Body of pancreas (tissue), 4 donors: ENCODE measurements around the gene ATP10A. TPM values are rescaled to one million over a fixed set of nuclear protein-coding genes. Genes with fewer than 3 reads are reported as not detected.
"Not testable (repeated sequence)": the region's sequence is repeated elsewhere in the genome, so short reads cannot be mapped to it uniquely, and the experiment has no call there.

Experiments
- ATAC-seq: fragments of 150-250 bp; one replicate; pipeline ENCODE4 v1.9.1; 2016
- DNase-seq, 4 donors: peaks; one replicate each; pipeline ENCODE4 v3.0.0-alpha.2; 2019
- H3K27ac ChIP-seq, 4 donors: fragments of 200-600 bp; sonication (generic); 1 replicate in 3 of 4; 2 replicates in 1 of 4; pipeline versions ENCODE4 v1.5.1 to v1.6.1; 2016 to 2019; ENCODE audit warnings: mild to moderate bottlenecking in 1 of 4, mixed read lengths in 1 of 4, moderate library complexity in 1 of 4
- H3K27me3 ChIP-seq, 2 donors: fragments of 200-600 bp; sonication (generic); one replicate each; pipeline ENCODE4 v1.6.0; 2016; ENCODE audit warnings: mild to moderate bottlenecking in 1 of 2
- H3K36me3 ChIP-seq, 2 donors: fragments of 200-600 bp; sonication (generic); replicated peaks in 1 of 2; 2 replicates each; pipeline ENCODE4 v1.5.1; 2016; ENCODE audit warnings: low read depth in 2 of 2; ENCODE audit not compliant: insufficient read depth in 1 of 2
- H3K4me1 ChIP-seq: fragments of 200-600 bp; sonication (generic); one replicate; pipeline ENCODE4 v1.6.0; 2016
- H3K4me3 ChIP-seq, 2 donors: fragments of 200-600 bp; sonication (generic); 1 replicate in 1 of 2; 2 replicates in 1 of 2; pipeline ENCODE4 v1.5.1; 2016 to 2019
- H3K9me3 ChIP-seq, 3 donors: fragments of 200-600 bp; sonication (generic); 1 replicate in 2 of 3; 2 replicates in 1 of 3; pipeline ENCODE4 v1.5.1; 2016
- CTCF ChIP-seq, 7 experiments: fragments of 450-650 bp in 4 of 7; fragments of 200-600 bp in 3 of 7; sonication (generic) in 3 of 7; IDR thresholded peaks; one replicate each; pipeline ENCODE4 v1.5.1; 2016 to 2019; ENCODE audit warnings: antibody characterized with exemption in 7 of 7
- POLR2A ChIP-seq, 3 donors: fragments of 450-650 bp; IDR thresholded peaks; one replicate each; pipeline ENCODE4 v1.6.1; 2016; ENCODE audit warnings: antibody characterized with exemption in 3 of 3, mild to moderate bottlenecking in 2 of 3
- WGBS, 2 donors: methylation state at CpG; one replicate each; pipeline ENCODE4 v1.1.5; 2017; 5-methylcytosine and 5-hydroxymethylcytosine counted together
- intact Hi-C: fragments of 100-400 bp; cut with DNase I; formaldehyde crosslinking; loops from one replicate; pipeline ENCODE4 v1.15.1; 2023
- total RNA-seq, 2 donors: library from RNA; depleted of rRNA; stranded (reverse); fragments of >200 nt; gene quantifications; one replicate each; pipeline ENCODE4 v1.1.0, GENCODE V29; 2016

The ATP10A gene
- total RNA-seq, 2 donors from 2014 or later: 1.3 to 2.0 TPM

- Histone ChIP-seq H3K27ac (no peak overlapping the region), H3K27me3 (no peaks in the 10 kb centered on the region), H3K36me3 (no peaks in the 10 kb centered on the region), H3K4me3 (no peak overlapping the region), H3K9me3 (no peaks in the 10 kb centered on the region), H3K4me1 (no peaks in the 10 kb centered on the region)
- ATAC-seq: no peak
- no peak for DNase-seq
- intact Hi-C loops: no loop called here
- 29 to 47% methylated on average over 1 of the region's 1 CpG for WGBS, 2 donors
- TF ChIP-seq CTCF (IDR thresholded peaks at IDR 0.05) (no peak), POLR2A (IDR thresholded peaks at IDR 0.05) (no peak)
These were observed 210.4 kb downstream of the ATP10A start for GRCh38 chr15:25652704-25653103.

GRCh38 chr15:25649390-25649789 lies 213.7 kb downstream of the ATP10A start:
- DNase-seq (no peak), ATAC-seq (no peak)
- Histone ChIP-seq H3K4me3 (no peak overlapping the region), H3K27ac (no peak overlapping the region), H3K4me1 (no peaks in the 10 kb centered on the region), H3K27me3 (no peaks in the 10 kb centered on the region), H3K36me3 (no peaks in the 10 kb centered on the region), H3K9me3 (no peaks in the 10 kb centered on the region)
- intact Hi-C loops: no loop called here
- WGBS, 2 donors: 25 to 31% methylated on average over 2 of the region's 2 CpGs
- TF ChIP-seq POLR2A (IDR thresholded peaks at IDR 0.05) (no peak), CTCF (IDR thresholded peaks at IDR 0.05) (no peak)

- H3K36me3 ChIP-seq: no peaks in the 10 kb centered on the region
- H3K27me3 ChIP-seq: no peaks in the 10 kb centered on the region
- intact Hi-C loops: no loop called here
- H3K9me3 ChIP-seq: no peaks in the 10 kb centered on the region
- H3K4me1 ChIP-seq: peaks cover 11% of the 10 kb centered on the region
- no peak for DNase-seq
- TF ChIP-seq CTCF (IDR thresholded peaks at IDR 0.05) (no peak), POLR2A (IDR thresholded peaks at IDR 0.05) (no peak)
- H3K4me3 ChIP-seq: no peak overlapping the region
- no peak overlapping the region for H3K27ac ChIP-seq
- 56 to 73% methylated on average over 4 of the region's 4 CpGs for WGBS, 2 donors
- no peak for ATAC-seq
These were observed 220.0 kb downstream of the ATP10A start for GRCh38 chr15:25643120-25643519.

GRCh38 chr15:25641762-25642161 lies 221.4 kb downstream of the ATP10A start:
- DNase-seq (no peak), ATAC-seq (no peak)
- H3K4me3 ChIP-seq: no peak overlapping the region
- no peaks in the 10 kb centered on the region for H3K9me3 ChIP-seq
- no peaks in the 10 kb centered on the region for H3K27me3 ChIP-seq
- no peaks in the 10 kb centered on the region for H3K36me3 ChIP-seq
- intact Hi-C loops: no loop called here
- TF ChIP-seq CTCF (IDR thresholded peaks at IDR 0.05) (no peak), POLR2A (IDR thresholded peaks at IDR 0.05) (no peak)
- H3K27ac ChIP-seq: no peak overlapping the region
- peaks cover 11% of the 10 kb centered on the region for H3K4me1 ChIP-seq
- 34% methylated on average over 6 of the region's 6 CpGs for WGBS, 2 donors

- Histone ChIP-seq H3K4me1 (peaks cover 13% of the 10 kb centered on the region), H3K9me3 (no peaks in the 10 kb centered on the region), H3K4me3 (no peak overlapping the region), H3K36me3 (no peaks in the 10 kb centered on the region), H3K27me3 (no peaks in the 10 kb centered on the region), H3K27ac (no peak overlapping the region)
- no peak for TF ChIP-seq CTCF (IDR thresholded peaks at IDR 0.05)
- no peak for TF ChIP-seq POLR2A (IDR thresholded peaks at IDR 0.05)
- 35 to 39% methylated on average over 3 of the region's 3 CpGs for WGBS, 2 donors
- DNase-seq (no peak), ATAC-seq (no peak)
- intact Hi-C loops: no loop called here
These were observed 221.8 kb downstream of the ATP10A start for GRCh38 chr15:25641361-25641760.

GRCh38 chr15:25640959-25641358 lies 222.2 kb downstream of the ATP10A start:
- H3K9me3 ChIP-seq, H3K27ac ChIP-seq, H3K4me3 ChIP-seq, H3K27me3 ChIP-seq, intact Hi-C loops, ATAC-seq, DNase-seq, H3K36me3 ChIP-seq: not testable (repeated sequence)
- 34 to 41% methylated on average over 4 of the region's 4 CpGs for WGBS, 2 donors
- H3K4me1 ChIP-seq: peaks cover 17% of the 10 kb centered on the region
